GM23338 (cell line): ENCODE data around the gene GLMN.

ENCODE experiments used
- CREB1 ChIP-seq: fragments of 250-450 bp; sonication (Bioruptor Pico); IDR thresholded peaks from 2 replicates; pipeline ENCODE4 v1.5.0; 2020; ENCODE audit warnings: low read depth, mild to moderate bottlenecking, moderate library complexity
- CTCF ChIP-seq, 2 experiments: fragments of 200-600 bp in 1 of 2; sonication (generic) in 1 of 2; conservative IDR thresholded peaks; 2 replicates each; pipeline versions ENCODE4 v1.5.1 to v1.6.1; 2016 to 2017; ENCODE audit warnings: antibody characterized with exemption in 2 of 2, low read depth in 2 of 2, mild to moderate bottlenecking in 2 of 2, moderate library complexity in 1 of 2
- ETS1 ChIP-seq: IDR thresholded peaks from 2 replicates; pipeline ENCODE4 v1.6.1; 2016; ENCODE audit warnings: antibody characterized with exemption
- EZH2 ChIP-seq: fragments of 200-600 bp; sonication (generic); IDR thresholded peaks from one replicate; pipeline ENCODE4 v1.8.0; 2017; ENCODE audit warnings: antibody characterized with exemption, mild to moderate bottlenecking, low read depth; ENCODE audit not compliant: unreplicated experiment
- EZH2phosphoT487 ChIP-seq: fragments of 200-600 bp; sonication (generic); IDR thresholded peaks from one replicate; pipeline ENCODE4 v1.8.1; 2018; ENCODE audit warnings: antibody characterized with exemption; ENCODE audit not compliant: unreplicated experiment
- JUNB ChIP-seq: IDR thresholded peaks from one replicate; pipeline ENCODE4 v1.6.1; 2016; ENCODE audit warnings: antibody characterized with exemption; ENCODE audit not compliant: unreplicated experiment
- POLR2AphosphoS5 ChIP-seq: IDR thresholded peaks from 2 replicates; pipeline ENCODE4 v1.6.1; 2016; ENCODE audit warnings: antibody characterized with exemption, low read depth
- REST ChIP-seq: IDR thresholded peaks from one replicate; pipeline ENCODE4 v1.6.1; 2018; ENCODE audit warnings: antibody characterized with exemption; ENCODE audit not compliant: unreplicated experiment
- STAT1 ChIP-seq: IDR thresholded peaks from one replicate; pipeline ENCODE4 v1.6.1; 2016; ENCODE audit warnings: antibody characterized with exemption; ENCODE audit not compliant: unreplicated experiment

- no peak for TF ChIP-seq CTCF (conservative IDR thresholded peaks at IDR 0.05; ENCODE audit: low read depth in 2 of 2)
- no peak for TF ChIP-seq EZH2phosphoT487
- TF ChIP-seq REST = no peak
- TF ChIP-seq CREB1 (CRISPR knock-in tag) = no peak
- no peak for TF ChIP-seq EZH2
- TF ChIP-seq POLR2AphosphoS5 = no peak
- no peak for TF ChIP-seq STAT1
- no peak for TF ChIP-seq JUNB
- TF ChIP-seq ETS1 = no peak
Observed at GRCh38 chr1:92276082-92276481, 22.7 kb downstream of the GLMN start.
